ENCODE results near the gene PRICKLE4.

The PRICKLE4 gene

GRCh38 chr6:41771058-41771983 lies 9.3 kb upstream of the PRICKLE4 start:
- no peak for DNase-seq (ENCODE audit: low read depth)

- no peak for DNase-seq (ENCODE audit: low read depth)
Measured at GRCh38 chr6:41774841-41775240, 5.7 kb upstream of the PRICKLE4 start.

- DNase-seq (ENCODE audit: low read depth), result no peak
Measured at GRCh38 chr6:41775293-41775882, 5.2 kb upstream of the PRICKLE4 start.

- DNase-seq (ENCODE audit: low read depth), result no peak
Measured at GRCh38 chr6:41777551-41778285, 2.9 kb upstream of the PRICKLE4 start.

GRCh38 chr6:41778895-41779294 lies 1.7 kb upstream of the PRICKLE4 start:
- DNase-seq (ENCODE audit: low read depth), result no peak

- DNase-seq (ENCODE audit: low read depth), result no peak
Measured at GRCh38 chr6:41779336-41779735, 1.2 kb upstream of the PRICKLE4 start.

GRCh38 chr6:41779788-41780550 lies 613 bp upstream of the PRICKLE4 start, which contains the start of gene FRS3:
FRS3 (minus strand) TSS chr6:41779900; CDS start chr6:41776987, 2,913 bp downstream.
- peak; percentile 99 for DNase-seq (ENCODE audit: low read depth)

- DNase-seq (ENCODE audit: low read depth), result no peak
Measured at GRCh38 chr6:41781366-41781730, 766 bp downstream of the PRICKLE4 start.

- no peak for DNase-seq (ENCODE audit: low read depth)
Measured at GRCh38 chr6:41783106-41783780, 2.7 kb downstream of the PRICKLE4 start.

- DNase-seq (ENCODE audit: low read depth), result no peak
Measured at GRCh38 chr6:41784581-41785171, 4.1 kb downstream of the PRICKLE4 start.

GRCh38 chr6:41785254-41785653 lies 4.7 kb downstream of the PRICKLE4 start:
- DNase-seq (ENCODE audit: low read depth), result no peak

GRCh38 chr6:41785689-41786450 lies 5.3 kb downstream of the PRICKLE4 start:
- DNase-seq (ENCODE audit: low read depth), result no peak

- DNase-seq (ENCODE audit: low read depth), result peak; percentile 84
Measured at GRCh38 chr6:41786451-41787218, 6.1 kb downstream of the PRICKLE4 start.

- peak; percentile 94 for DNase-seq (ENCODE audit: low read depth)
Measured at GRCh38 chr6:41787219-41787917, 6.8 kb downstream of the PRICKLE4 start, which contains the start of gene TOMM6. TOMM6 (plus strand) TSS chr6:41787694; CDS start chr6:41787698, 4 bp downstream.

GRCh38 chr6:41789390-41789724 lies 8.8 kb downstream of the PRICKLE4 start:
- DNase-seq (ENCODE audit: low read depth), result no peak

GRCh38 chr6:41790045-41790444 lies 9.5 kb downstream of the PRICKLE4 start:
- DNase-seq (ENCODE audit: low read depth), result no peak

- no peak for DNase-seq (ENCODE audit: low read depth)
Measured at GRCh38 chr6:41791305-41791704, 10.7 kb downstream of the PRICKLE4 start.

GRCh38 chr6:41791984-41792383 lies 11.4 kb downstream of the PRICKLE4 start:
- no peak for DNase-seq (ENCODE audit: low read depth)

GRCh38 chr6:41796474-41796873 lies 15.9 kb downstream of the PRICKLE4 start:
- no peak for DNase-seq (ENCODE audit: low read depth)

Data from activated T-cell treated with anti-CD3 and anti-CD28 coated beads for 24 hours (primary cell).